Stomach (tissue), 9 donors: ENCODE data around the gene VEPH1. TPM values are rescaled to one million over a fixed set of nuclear protein-coding genes. Genes with fewer than 3 reads are reported as not detected.

ENCODE experiments used
- DNase-seq, 2 donors: peaks; one replicate each; pipeline versions ENCODE4 v3.0.0 to v3.0.0-alpha.2; 2013 to 2019
- H3K27ac ChIP-seq, 5 donors: fragments of 200-600 bp in 4 of 5; sonication (generic) in 4 of 5; one replicate each; pipeline ENCODE4 v1.5.1; 2013 to 2019; ENCODE audit warnings: mild to moderate bottlenecking in 1 of 5, moderate library complexity in 1 of 5
- H3K27me3 ChIP-seq, 3 donors: fragments of 200-600 bp; sonication (generic); one replicate each; pipeline ENCODE4 v1.5.1; 2017 to 2019; ENCODE audit warnings: mixed run types in 1 of 3
- H3K36me3 ChIP-seq, 4 donors: fragments of 200-600 bp; sonication (generic); 1 replicate in 3 of 4; 2 replicates in 1 of 4; pipeline ENCODE4 v1.5.1; 2016 to 2019
- H3K4me1 ChIP-seq, 4 donors: fragments of 200-600 bp; sonication (generic); one replicate each; pipeline ENCODE4 v1.5.1; 2016 to 2019
- H3K4me3 ChIP-seq, 4 donors: fragments of 200-600 bp; sonication (generic) in 3 of 4; one replicate each; pipeline ENCODE4 v1.5.1; 2016 to 2019; ENCODE audit warnings: mild to moderate bottlenecking in 1 of 4
- H3K9me3 ChIP-seq, 4 donors: fragments of 200-600 bp; sonication (generic); one replicate each; pipeline ENCODE4 v1.5.1; 2016 to 2019
- EP300 ChIP-seq: sonication (generic); formaldehyde crosslinking; IDR thresholded peaks from one replicate; pipeline ENCODE4 v1.6.1; 2017; ENCODE audit warnings: antibody characterized with exemption
- POLR2A ChIP-seq, 4 donors: fragments of 450-650 bp; IDR thresholded peaks; one replicate each; pipeline ENCODE4 v1.6.1; 2016; ENCODE audit warnings: antibody characterized with exemption in 4 of 4, control low read depth in 2 of 4, mild to moderate bottlenecking in 1 of 4, moderate library complexity in 1 of 4
- POLR2AphosphoS5 ChIP-seq, 3 donors: sonication (generic); formaldehyde crosslinking; IDR thresholded peaks; one replicate each; pipeline ENCODE4 v1.6.1; 2016; ENCODE audit warnings: antibody characterized with exemption in 3 of 3
- WGBS, 5 donors: extraction: QIAGEN DNeasy Blood & Tissue Kit in 3 of 5; methylation state at CpG; one replicate each; pipeline versions ENCODE4 v1.1.5 to v1.1.7; 2013 to 2018; 5-methylcytosine and 5-hydroxymethylcytosine counted together
- intact Hi-C: fragments of 100-400 bp; cut with DNase I; formaldehyde crosslinking; loops from one replicate; pipeline ENCODE4 v1.15.1; 2023; ENCODE audit warnings: low total_unique reads
- polyA plus RNA-seq, 3 donors: library from polyadenylated mRNA; stranded (reverse); fragments of 200-250 nt; gene quantifications; one replicate each; pipeline ENCODE4 v1.2.3, GENCODE V29; 2013
- total RNA-seq, 5 donors: library from RNA; depleted of rRNA; stranded (reverse); fragments of >200 nt; gene quantifications; one replicate each; pipeline versions ENCODE4 v1.1.0 to v1.2.3, GENCODE V29; 2014 to 2016
- TF ChIP-seq, protein P1 (sequence below), 7 experiments: fragments of 450-650 bp in 4 of 7; fragments of 200-600 bp in 3 of 7; sonication (generic) in 3 of 7; IDR thresholded peaks; one replicate each; pipeline ENCODE4 v1.5.1; 2016 to 2019; ENCODE audit warnings: antibody characterized with exemption in 7 of 7, control low read depth in 2 of 7, mild to moderate bottlenecking in 1 of 7
- donor health status: healthy with polysubstance abuse.
- donor health status: Bipolar disorder and iron deficiency.
- donor health status: healthy.

VEPH1 gene
- total and polyA plus RNA-seq, 8 donors = 0.58 to 9.4 (median 1.5) TPM; not detected in 1

DNA sequence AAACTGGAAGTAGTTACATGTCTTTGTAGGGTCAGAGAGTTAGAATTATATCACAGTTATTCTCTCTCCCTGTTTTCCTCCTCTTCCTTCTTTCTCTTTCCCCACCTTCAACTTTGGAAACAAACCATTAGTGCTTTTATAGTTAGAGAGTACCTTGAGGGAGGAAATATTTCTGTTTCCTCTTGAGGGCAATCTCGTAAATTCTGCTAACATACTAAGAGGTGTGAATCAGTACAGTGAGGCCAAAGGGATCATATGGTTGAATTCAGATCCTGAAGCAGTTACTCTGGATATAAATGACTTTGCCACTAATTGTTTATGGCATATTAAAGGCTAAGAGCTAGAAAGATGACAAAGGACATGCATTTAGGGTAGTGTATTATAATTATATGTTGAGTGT is 283.0 kb downstream of the VEPH1 start:
- Histone ChIP-seq H3K27me3 (no peaks in the 10 kb centered on the region), H3K36me3 (no peaks in the 10 kb centered on the region), H3K4me3 (no peak overlapping the region), H3K27ac (no peak overlapping the region), H3K9me3 (no peaks in the 10 kb centered on the region), H3K4me1 (peaks cover 0 to 4% (median 0%) of the 10 kb centered on the region in 4 donors)
- 45 to 84% (median 62%) methylated on average over 1 of the region's 1 CpG for WGBS, 5 donors
- TF ChIP-seq POLR2A (IDR thresholded peaks at IDR 0.05) = no peak
- TF ChIP-seq EP300 = no peak
- no peak for TF ChIP-seq POLR2AphosphoS5 (IDR thresholded peaks at IDR 0.05)
- intact Hi-C loops = no loop called here
- DNase-seq = no peak

DNA sequence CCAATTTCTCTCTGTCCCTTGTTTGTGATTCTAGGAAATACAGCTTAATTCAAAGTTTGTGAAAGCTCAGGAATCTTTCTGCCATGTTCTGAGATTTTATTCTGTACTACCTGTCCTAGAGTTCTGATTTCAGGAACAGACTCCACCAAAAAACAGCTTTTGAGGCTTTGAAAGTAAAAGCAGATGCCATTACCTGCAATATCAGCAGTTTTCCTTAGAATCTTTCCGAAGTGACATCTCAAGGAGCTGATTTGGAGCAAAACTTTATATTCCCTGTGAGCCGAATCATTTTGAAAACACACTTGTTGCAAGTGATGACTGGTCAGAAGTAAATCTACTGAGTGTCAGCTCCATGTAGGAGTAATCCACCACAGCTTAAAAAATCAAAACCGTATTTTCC is 284.0 kb downstream of the VEPH1 start:
- no peak overlapping the region for H3K4me3 ChIP-seq
- no peaks in the 10 kb centered on the region for H3K9me3 ChIP-seq
- no peak for DNase-seq
- intact Hi-C loops = no loop called here
- TF ChIP-seq POLR2A (IDR thresholded peaks at IDR 0.05) = no peak
- no peak for TF ChIP-seq EP300
- no peak for TF ChIP-seq POLR2AphosphoS5 (IDR thresholded peaks at IDR 0.05)
- TF ChIP-seq, protein P1, sequence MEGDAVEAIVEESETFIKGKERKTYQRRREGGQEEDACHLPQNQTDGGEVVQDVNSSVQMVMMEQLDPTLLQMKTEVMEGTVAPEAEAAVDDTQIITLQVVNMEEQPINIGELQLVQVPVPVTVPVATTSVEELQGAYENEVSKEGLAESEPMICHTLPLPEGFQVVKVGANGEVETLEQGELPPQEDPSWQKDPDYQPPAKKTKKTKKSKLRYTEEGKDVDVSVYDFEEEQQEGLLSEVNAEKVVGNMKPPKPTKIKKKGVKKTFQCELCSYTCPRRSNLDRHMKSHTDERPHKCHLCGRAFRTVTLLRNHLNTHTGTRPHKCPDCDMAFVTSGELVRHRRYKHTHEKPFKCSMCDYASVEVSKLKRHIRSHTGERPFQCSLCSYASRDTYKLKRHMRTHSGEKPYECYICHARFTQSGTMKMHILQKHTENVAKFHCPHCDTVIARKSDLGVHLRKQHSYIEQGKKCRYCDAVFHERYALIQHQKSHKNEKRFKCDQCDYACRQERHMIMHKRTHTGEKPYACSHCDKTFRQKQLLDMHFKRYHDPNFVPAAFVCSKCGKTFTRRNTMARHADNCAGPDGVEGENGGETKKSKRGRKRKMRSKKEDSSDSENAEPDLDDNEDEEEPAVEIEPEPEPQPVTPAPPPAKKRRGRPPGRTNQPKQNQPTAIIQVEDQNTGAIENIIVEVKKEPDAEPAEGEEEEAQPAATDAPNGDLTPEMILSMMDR (IDR thresholded peaks at IDR 0.05) = no peak
- no peaks in the 10 kb centered on the region for H3K36me3 ChIP-seq
- no peaks in the 10 kb centered on the region for H3K27me3 ChIP-seq
- WGBS, 5 donors = 87 to 92% (median 91%) methylated on average over 3 of the region's 3 CpGs
- peaks cover 0 to 4% (median 0%) of the 10 kb centered on the region in 4 donors for H3K4me1 ChIP-seq
- H3K27ac ChIP-seq = no peak overlapping the region

Other genes starting within 250 kb of the VEPH1 start
- gene PTX3, start 66.6 kb downstream of the VEPH1 start, total RNA-seq = 10 to 100 TPM in 2 of 5 donors, 1 to 10 TPM in 2, under 1 TPM in 1; 0.45 to 25.7 (median 5.9) TPM
- 1 to 10 TPM; 1.2 to 4.6 (median 3.0) TPM for gene PTX3, start 66.6 kb downstream of the VEPH1 start, polyA plus RNA-seq